Measurements from ENCODE around the gene LIPE.

DNA sequence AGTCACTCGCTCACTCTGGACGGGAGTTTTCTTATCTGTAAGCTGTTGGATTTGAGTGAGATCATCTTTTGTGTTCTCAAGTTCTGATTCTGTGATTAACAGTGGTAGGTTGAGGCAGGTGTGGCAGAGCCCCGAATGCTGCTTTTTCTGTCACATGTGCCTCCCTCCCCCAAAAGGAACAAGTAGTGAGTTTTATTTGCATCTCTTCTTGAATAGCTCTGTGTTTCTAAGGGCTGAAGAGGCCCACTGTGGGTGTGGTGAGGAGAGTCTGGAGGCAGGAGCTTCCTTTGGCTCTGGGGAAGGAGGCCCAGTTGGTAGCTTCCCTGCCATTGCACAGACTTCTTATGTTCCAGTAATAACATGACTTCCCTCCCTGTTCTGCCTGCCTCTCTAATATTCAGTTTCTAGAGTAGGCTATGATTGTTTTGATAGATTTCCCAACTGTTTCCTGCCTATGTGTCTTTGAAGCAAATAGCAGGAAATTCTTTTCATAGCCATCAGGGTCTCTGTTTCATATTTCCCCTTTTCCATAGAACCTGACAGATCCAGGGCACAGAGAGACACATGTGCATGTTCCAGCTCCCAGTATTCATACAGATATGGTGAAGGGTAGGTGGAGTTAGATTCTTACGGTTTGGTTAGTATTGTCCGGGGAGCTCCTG lies 39.5 kb upstream of the LIPE start:
- TF ChIP-seq, protein P1, sequence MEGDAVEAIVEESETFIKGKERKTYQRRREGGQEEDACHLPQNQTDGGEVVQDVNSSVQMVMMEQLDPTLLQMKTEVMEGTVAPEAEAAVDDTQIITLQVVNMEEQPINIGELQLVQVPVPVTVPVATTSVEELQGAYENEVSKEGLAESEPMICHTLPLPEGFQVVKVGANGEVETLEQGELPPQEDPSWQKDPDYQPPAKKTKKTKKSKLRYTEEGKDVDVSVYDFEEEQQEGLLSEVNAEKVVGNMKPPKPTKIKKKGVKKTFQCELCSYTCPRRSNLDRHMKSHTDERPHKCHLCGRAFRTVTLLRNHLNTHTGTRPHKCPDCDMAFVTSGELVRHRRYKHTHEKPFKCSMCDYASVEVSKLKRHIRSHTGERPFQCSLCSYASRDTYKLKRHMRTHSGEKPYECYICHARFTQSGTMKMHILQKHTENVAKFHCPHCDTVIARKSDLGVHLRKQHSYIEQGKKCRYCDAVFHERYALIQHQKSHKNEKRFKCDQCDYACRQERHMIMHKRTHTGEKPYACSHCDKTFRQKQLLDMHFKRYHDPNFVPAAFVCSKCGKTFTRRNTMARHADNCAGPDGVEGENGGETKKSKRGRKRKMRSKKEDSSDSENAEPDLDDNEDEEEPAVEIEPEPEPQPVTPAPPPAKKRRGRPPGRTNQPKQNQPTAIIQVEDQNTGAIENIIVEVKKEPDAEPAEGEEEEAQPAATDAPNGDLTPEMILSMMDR (IDR thresholded peaks at IDR 0.05), result no peak
- no peak for TF ChIP-seq POLR2A (IDR thresholded peaks at IDR 0.05)

Measured in adrenal gland (tissue), 5 donors.